Astrocyte of the hippocampus (primary cell): ENCODE data around the gene RGS11.
"Not testable (repeated sequence)": the region's sequence is repeated elsewhere in the genome, so short reads cannot be mapped to it uniquely, and the experiment has no call there.

ENCODE experiments used
- DNase-seq: peaks from one replicate; pipeline ENCODE4 v3.0.0; 2011; ENCODE audit warnings: low read depth, low spot score

Gene RGS11

GRCh38 chr16:230949-231348 lies 44.8 kb downstream of the RGS11 start:
- no peak for DNase-seq

- DNase-seq = not testable (repeated sequence)
These were observed 45.4 kb downstream of the RGS11 start for GRCh38 chr16:230351-230750.

- DNase-seq = no peak
These were observed 45.9 kb downstream of the RGS11 start for GRCh38 chr16:229731-230281.

- DNase-seq = peak; percentile 96
These were observed 46.7 kb downstream of the RGS11 start, which contains the start of gene LUC7L for GRCh38 chr16:228852-229730. Gene LUC7L (minus strand): TSS chr16:229449. CDS start chr16:229339, 110 bp downstream.

- no peak for DNase-seq
These were observed 47.4 kb downstream of the RGS11 start for GRCh38 chr16:228151-228851.

GRCh38 chr16:220021-220420 lies 55.7 kb downstream of the RGS11 start:
- no peak for DNase-seq
